ENCODE data around the gene SLC39A11.
"Not testable (repeated sequence)": the region's sequence is repeated elsewhere in the genome, so short reads cannot be mapped to it uniquely, and the experiment has no call there.

SLC39A11 gene

DNA sequence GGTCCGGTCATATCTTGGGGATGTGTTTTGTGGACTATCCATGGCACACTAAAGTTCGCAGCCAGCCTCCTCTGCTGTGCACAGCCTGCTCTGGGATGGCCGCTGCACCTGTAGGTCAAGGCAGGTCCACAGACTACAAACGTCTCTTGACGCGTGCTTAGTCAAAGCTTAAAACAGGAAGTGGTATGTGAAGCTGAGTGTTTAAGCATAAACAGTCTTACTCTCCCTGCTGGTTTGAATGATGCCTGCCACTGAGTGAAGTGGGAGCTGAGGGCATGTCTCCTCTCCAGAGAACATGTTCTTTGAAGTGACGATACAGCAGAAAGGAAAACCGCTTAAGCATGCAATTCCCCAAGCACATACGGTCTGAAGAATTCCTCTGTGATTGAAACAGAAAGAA lies 365.6 kb downstream of the SLC39A11 start:
- peak; percentile 31 for DNase-seq

DNA sequence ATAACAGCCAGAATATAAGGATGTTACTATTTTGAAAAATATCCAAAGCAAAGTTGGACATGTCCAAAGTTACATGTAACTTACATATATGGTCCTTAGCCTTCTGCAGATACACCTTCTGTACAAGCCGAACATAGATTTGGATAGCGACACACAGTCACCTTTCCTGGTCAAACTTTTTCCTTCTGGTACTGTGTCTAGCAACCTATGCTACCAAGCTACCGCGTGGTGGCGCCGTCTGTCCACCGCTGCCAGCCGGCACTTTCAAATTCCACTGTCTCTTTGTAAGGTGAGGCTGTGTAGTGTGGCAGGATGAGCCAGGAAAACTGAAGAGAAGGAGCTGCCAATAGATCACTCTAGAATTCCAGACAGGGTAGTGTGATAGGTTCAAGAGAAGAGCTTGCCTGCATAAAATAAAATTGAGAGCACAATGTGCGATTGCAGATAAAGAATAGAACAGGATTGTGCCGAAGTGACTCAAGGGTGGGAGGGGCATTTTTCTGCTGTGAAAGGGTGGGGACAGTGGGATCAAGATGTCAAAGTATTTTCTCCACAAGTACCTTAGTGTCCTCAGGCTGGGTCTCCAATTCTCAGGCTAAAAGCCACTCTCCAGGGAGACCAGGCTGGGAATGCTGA lies 366.9 kb downstream of the SLC39A11 start:
- DNase-seq, result peak; percentile 56

- peak; percentile 15 for DNase-seq
Observed at GRCh38 chr17:72724267-72724666, 368.2 kb downstream of the SLC39A11 start.

- DNase-seq, result no peak
Observed at GRCh38 chr17:72723711-72724110, 368.8 kb downstream of the SLC39A11 start.

DNA sequence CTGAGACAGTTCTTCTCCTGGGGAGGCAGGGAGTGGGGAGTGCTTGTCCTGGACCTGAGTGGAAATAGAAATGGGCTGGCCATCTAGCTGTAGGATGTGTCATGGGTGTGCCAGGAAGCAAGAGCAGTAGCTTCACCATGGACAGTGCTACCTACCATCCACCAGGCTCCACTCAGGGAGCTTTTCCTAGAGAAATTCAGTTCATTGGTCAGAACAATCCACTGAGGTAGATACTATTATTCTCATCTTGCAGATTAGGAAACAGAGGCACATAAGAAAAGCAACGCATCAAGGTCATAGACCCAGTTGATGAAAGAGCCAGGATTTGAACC lies 372.0 kb downstream of the SLC39A11 start:
- no peak for DNase-seq

GRCh38 chr17:72719578-72720493 lies 372.7 kb downstream of the SLC39A11 start:
- DNase-seq, result peak; percentile 43

DNA sequence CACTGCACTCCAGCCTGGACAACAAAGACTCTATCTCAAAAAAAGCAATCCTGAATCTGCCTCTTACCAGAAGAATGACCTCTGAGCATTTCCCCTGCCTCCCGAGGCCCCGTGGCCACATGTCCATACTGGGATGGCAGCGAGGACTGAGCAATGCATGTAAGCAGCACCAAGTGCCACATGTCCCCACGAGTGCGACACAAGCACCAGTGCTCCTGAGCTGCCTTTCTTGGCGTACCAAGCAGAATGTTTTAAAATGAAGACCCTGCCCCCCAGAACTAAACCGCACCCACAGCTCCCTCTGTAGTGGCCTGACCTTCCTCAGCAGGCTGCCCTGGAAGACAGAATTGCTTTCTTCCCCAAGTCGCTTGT lies 373.3 kb downstream of the SLC39A11 start:
- no peak for DNase-seq

- DNase-seq, result no peak
Observed at GRCh38 chr17:72717676-72718075, 374.8 kb downstream of the SLC39A11 start.

- DNase-seq, result no peak
Observed at GRCh38 chr17:72717276-72717675, 375.2 kb downstream of the SLC39A11 start.

- DNase-seq, result peak; percentile 90
Observed at GRCh38 chr17:72715906-72716572, 376.4 kb downstream of the SLC39A11 start.

GRCh38 chr17:72714357-72714966 lies 378.0 kb downstream of the SLC39A11 start:
- no peak for DNase-seq

DNA sequence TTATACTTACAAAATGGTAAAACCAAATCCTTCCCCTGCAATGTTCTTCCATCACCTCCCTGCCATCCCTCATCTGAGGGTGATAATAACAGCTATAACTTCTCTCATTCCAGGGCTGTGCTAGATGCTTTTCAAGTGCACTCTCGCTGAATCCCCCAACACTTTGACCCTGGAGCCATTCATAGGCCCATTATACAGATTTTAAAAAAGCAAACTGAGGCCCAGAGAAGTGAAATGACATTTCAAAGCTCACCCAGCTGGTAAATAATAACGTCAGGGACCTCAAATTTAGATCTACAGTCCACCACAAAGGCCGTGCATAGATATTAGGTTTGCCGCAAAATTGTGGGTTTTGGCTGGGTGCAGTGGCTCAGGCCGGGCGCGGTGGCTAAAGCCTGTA lies 378.8 kb downstream of the SLC39A11 start:
- no peak for DNase-seq

- DNase-seq, result no peak
Observed at GRCh38 chr17:72711521-72712310, 380.8 kb downstream of the SLC39A11 start.

DNA sequence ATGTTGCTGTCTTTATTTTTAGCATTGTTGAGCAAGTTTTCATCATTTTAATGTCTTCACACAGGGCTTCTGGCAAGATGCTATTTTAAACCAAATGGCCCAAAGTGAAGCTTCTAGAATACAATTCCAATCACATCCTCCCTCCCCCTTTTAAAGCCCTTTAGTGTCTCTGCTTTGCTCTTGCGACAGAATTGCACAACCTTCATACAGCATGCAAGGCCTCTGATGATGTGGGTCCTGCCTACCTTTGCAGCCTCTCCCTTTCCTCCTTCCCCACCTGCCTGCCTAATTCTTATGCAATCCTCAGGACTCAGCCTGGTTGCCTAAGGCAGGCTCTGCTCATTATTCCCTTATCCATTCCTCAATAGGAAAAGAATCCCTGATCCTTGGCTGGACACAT lies 381.7 kb downstream of the SLC39A11 start:
- peak; percentile 25 for DNase-seq

- no peak for DNase-seq
Observed at GRCh38 chr17:72710202-72710601, 382.3 kb downstream of the SLC39A11 start.

GRCh38 chr17:72708682-72709081 lies 383.8 kb downstream of the SLC39A11 start:
- DNase-seq, result not testable (repeated sequence)

DNA sequence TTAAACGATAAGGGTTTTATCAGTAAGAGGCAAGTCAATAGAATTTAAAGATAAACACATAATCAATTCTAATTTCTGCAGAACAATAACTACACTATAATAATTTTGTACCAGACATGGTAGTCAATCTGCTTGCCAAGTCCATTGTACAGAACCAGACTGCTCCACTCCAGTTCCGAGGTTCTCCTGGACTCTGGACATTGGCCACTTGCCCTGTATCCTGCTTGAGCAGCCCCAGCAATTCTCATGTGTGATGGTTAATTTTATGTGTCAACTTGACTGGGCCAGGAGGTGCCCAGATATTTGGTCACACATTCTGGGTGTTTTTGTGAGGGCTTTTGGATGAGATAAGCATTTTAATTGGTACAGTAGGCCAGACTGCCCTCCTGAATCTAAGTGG lies 384.6 kb downstream of the SLC39A11 start:
- DNase-seq, result no peak

GRCh38 chr17:72706396-72706981 lies 386.0 kb downstream of the SLC39A11 start:
- DNase-seq, result no peak

- no peak for DNase-seq
Observed at GRCh38 chr17:72705905-72706395, 386.5 kb downstream of the SLC39A11 start.

GRCh38 chr17:72702998-72703397 lies 389.5 kb downstream of the SLC39A11 start:
- DNase-seq, result peak; percentile 76

GRCh38 chr17:72702136-72702735 lies 390.3 kb downstream of the SLC39A11 start:
- DNase-seq, result peak; percentile 78

DNA sequence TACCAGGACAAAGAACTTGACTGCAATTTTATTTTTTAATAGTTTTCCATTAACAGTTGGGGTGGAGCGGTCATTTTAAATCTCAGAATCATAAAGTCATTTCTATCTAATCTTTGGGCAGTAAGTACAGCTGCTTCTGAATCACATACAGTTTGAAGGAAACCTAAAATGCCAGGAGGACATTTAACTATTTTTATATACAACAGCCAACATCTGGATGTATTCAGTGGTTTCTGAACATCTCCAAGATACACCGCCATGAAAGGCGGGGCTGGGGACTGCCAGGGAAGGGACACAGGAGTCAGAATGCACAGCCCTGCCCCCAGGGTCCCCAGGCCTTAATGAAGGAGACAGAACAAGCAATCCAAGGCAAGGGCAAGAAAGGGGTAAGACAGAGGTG lies 392.3 kb downstream of the SLC39A11 start:
- no peak for DNase-seq
